ENCODE measurements around the gene KCNN3. TPM values are rescaled to one million over a fixed set of nuclear protein-coding genes. Genes with fewer than 3 reads are reported as not detected.

Gene KCNN3
- polyA plus RNA-seq, 1 donor from 2014 or later = 2.2 TPM

GRCh38 chr1:154726896-154727753, 143.0 kb downstream of the KCNN3 start:
- Histone ChIP-seq H3K27ac (ENCODE audit: low read length) (no peak overlapping the region), H3K27me3 (ENCODE audit: insufficient read depth, low read depth, low read length) (no peaks in the 10 kb centered on the region), H3K4me2 (ENCODE audit: low read length) (no peak overlapping the region), H3K9me2 (ENCODE audit: insufficient read depth, low read length) (no peaks in the 10 kb centered on the region), H3K9ac (ENCODE audit: low read length) (no peak overlapping the region), H3K9me3 (ENCODE audit: low read length) (no peaks in the 10 kb centered on the region), H4K20me1 (ENCODE audit: insufficient read depth) (no peaks in the 10 kb centered on the region), H3K79me2 (replicated peaks; ENCODE audit: insufficient read depth, low read length) (no peaks in the 10 kb centered on the region), H2AFZ (ENCODE audit: low read depth, low read length) (no peak overlapping the region), H3K4me3 (ENCODE audit: low read length) (no peak overlapping the region), H3K36me3 (ENCODE audit: insufficient read depth, low read length) (no peaks in the 10 kb centered on the region), H3F3A (ENCODE audit: insufficient read depth, low read length, poor library complexity, severe bottlenecking) (no peaks in the 10 kb centered on the region)
- TF ChIP-seq RAD21 (conservative IDR thresholded peaks at IDR 0.05) = no peak
- no peak for TF ChIP-seq POLR2AphosphoS5 (IDR thresholded peaks at IDR 0.05)
- TF ChIP-seq MXI1 (conservative IDR thresholded peaks at IDR 0.05; ENCODE audit: poor library complexity, severe bottlenecking) = no peak
- TF ChIP-seq CTCF (IDR thresholded peaks at IDR 0.05; ENCODE audit: poor library complexity, severe bottlenecking) = no peak
- TF ChIP-seq TAF1 (IDR thresholded peaks at IDR 0.05; ENCODE audit: low read depth) = no peak
- no peak for TF ChIP-seq EZH2 (IDR thresholded peaks at IDR 0.05; ENCODE audit: borderline replicate concordance, insufficient read depth, low read length, poor library complexity, severe bottlenecking)
- no peak for TF ChIP-seq REST (IDR thresholded peaks at IDR 0.05; ENCODE audit: borderline replicate concordance)
- no peak for TF ChIP-seq SMC3 (conservative IDR thresholded peaks at IDR 0.05; ENCODE audit: poor library complexity)

GRCh38 chr1:154726443-154726842, 143.6 kb downstream of the KCNN3 start:
- Histone ChIP-seq H3K79me2 (replicated peaks; ENCODE audit: insufficient read depth, low read length) (no peaks in the 10 kb centered on the region), H3K27ac (ENCODE audit: low read length) (no peak overlapping the region), H3F3A (ENCODE audit: insufficient read depth, low read length, poor library complexity, severe bottlenecking) (no peaks in the 10 kb centered on the region), H3K9me2 (ENCODE audit: insufficient read depth, low read length) (no peaks in the 10 kb centered on the region), H3K36me3 (ENCODE audit: insufficient read depth, low read length) (no peaks in the 10 kb centered on the region), H3K4me3 (ENCODE audit: low read length) (no peak overlapping the region), H2AFZ (ENCODE audit: low read depth, low read length) (no peak overlapping the region), H3K27me3 (ENCODE audit: insufficient read depth, low read depth, low read length) (no peaks in the 10 kb centered on the region), H3K4me2 (ENCODE audit: low read length) (no peak overlapping the region), H3K9ac (ENCODE audit: low read length) (no peak overlapping the region), H3K9me3 (ENCODE audit: low read length) (no peaks in the 10 kb centered on the region), H4K20me1 (ENCODE audit: insufficient read depth) (no peaks in the 10 kb centered on the region)
- TF ChIP-seq EZH2 (IDR thresholded peaks at IDR 0.05; ENCODE audit: borderline replicate concordance, insufficient read depth, low read length, poor library complexity, severe bottlenecking) (no peak), CTCF (IDR thresholded peaks at IDR 0.05; ENCODE audit: poor library complexity, severe bottlenecking) (no peak), RAD21 (conservative IDR thresholded peaks at IDR 0.05) (no peak), EP300 (conservative IDR thresholded peaks at IDR 0.05; ENCODE audit: poor library complexity, severe bottlenecking) (no peak), POLR2AphosphoS5 (IDR thresholded peaks at IDR 0.05) (no peak), TAF1 (IDR thresholded peaks at IDR 0.05; ENCODE audit: low read depth) (no peak), SMC3 (conservative IDR thresholded peaks at IDR 0.05; ENCODE audit: poor library complexity) (no peak), REST (IDR thresholded peaks at IDR 0.05; ENCODE audit: borderline replicate concordance) (no peak), MXI1 (conservative IDR thresholded peaks at IDR 0.05; ENCODE audit: poor library complexity, severe bottlenecking) (no peak)
